GM12801 (cell line): Measurements from ENCODE around the gene RETREG1.

Experiments
- CTCF ChIP-seq: IDR thresholded peaks from one replicate; pipeline ENCODE4 v1.5.1; 2011; ENCODE audit warnings: control low read depth; ENCODE audit not compliant: insufficient read length; ENCODE audit errors: extremely low read depth

Gene RETREG1

DNA sequence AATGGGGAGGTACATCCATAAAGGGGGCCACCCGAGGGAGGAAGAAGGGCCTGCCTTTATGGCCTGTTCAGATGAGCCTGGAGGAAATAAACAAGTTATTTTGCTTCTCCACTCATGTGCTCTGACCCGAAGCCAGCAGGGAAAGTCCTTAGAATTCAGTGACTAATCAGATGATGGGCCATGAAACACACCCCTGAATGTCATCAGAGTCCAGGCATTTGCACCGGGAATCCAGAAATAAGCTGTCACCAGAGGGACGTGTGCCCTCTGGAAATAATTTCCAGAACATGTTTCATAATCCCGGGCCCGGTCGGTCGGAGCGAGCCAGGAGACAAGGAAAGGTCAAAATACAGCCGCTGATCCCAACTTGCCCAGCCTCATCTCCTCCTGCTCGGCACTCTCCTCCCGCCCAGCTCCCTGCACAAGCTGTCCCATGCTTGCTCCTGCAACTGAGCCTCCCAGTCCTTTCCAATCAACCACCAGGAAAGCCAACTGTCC, 77.6 kb downstream of the RETREG1 start:
- no peak for TF ChIP-seq CTCF

- TF ChIP-seq CTCF = no peak
Measured at GRCh38 chr5:16538006-16538405, 78.8 kb downstream of the RETREG1 start.

GRCh38 chr5:16536818-16537217, 80.0 kb downstream of the RETREG1 start:
- no peak for TF ChIP-seq CTCF

- no peak for TF ChIP-seq CTCF
Measured at GRCh38 chr5:16536246-16536645, 80.6 kb downstream of the RETREG1 start.

- TF ChIP-seq CTCF = no peak
Measured at GRCh38 chr5:16534280-16534679, 82.5 kb downstream of the RETREG1 start.

- TF ChIP-seq CTCF = no peak
Measured at GRCh38 chr5:16531063-16531648, 85.6 kb downstream of the RETREG1 start.

DNA sequence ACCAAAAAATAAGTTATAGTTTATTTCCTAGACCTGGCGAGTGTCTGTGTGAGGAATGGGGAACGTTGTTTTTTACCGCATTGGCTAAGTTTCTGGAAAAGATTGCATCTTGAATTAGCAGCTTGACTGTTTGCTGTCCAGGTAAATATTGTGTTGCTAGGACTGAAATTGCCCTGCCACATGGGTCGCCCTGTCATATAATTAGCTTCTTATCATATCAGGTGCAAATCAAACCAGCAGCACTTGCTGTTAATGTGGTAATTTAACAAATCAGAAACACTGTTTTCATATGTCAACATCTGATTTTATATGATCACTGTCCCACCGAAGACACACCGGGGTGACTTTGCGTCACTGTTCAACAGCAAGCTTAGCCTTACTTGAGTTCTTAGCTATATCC, 87.5 kb downstream of the RETREG1 start:
- TF ChIP-seq CTCF = no peak
